Epithelial cell of esophagus (primary cell): ENCODE results near the gene NMT1.

Source experiments
- DNase-seq: peaks from one replicate; pipeline ENCODE4 v3.0.0; 2010; ENCODE audit warnings: low read depth
- H3K4me3 ChIP-seq: 2 replicates; pipeline ENCODE4 v1.5.1; 2011; ENCODE audit warnings: mild to moderate bottlenecking, low read length, control low read depth
- CTCF ChIP-seq: IDR thresholded peaks from 2 replicates; pipeline ENCODE4 v1.5.1; 2011; ENCODE audit warnings: low read depth, mild to moderate bottlenecking, low read length, control low read depth, inconsistent platforms; ENCODE audit not compliant: insufficient read depth; ENCODE audit errors: missing control alignments

NMT1 gene

GRCh38 chr17:45091778-45092425 is 30.8 kb downstream of the NMT1 start:
- DNase-seq: peak; percentile 39
- no peak overlapping the region for H3K4me3 ChIP-seq
- TF ChIP-seq CTCF: no peak

GRCh38 chr17:45092911-45093430 is 31.9 kb downstream of the NMT1 start:
- H3K4me3 ChIP-seq: no peak overlapping the region
- peak; percentile 97 for DNase-seq
- no peak for TF ChIP-seq CTCF

GRCh38 chr17:45093444-45094110 is 32.5 kb downstream of the NMT1 start:
- no peak overlapping the region for H3K4me3 ChIP-seq
- TF ChIP-seq CTCF: no peak
- no peak for DNase-seq

- peak; percentile 56 for DNase-seq
- no peak overlapping the region for H3K4me3 ChIP-seq
- TF ChIP-seq CTCF: peak; percentile 65
Observed at GRCh38 chr17:45096141-45096540, 35.0 kb downstream of the NMT1 start.

- no peak for DNase-seq
- TF ChIP-seq CTCF: no peak
- no peak overlapping the region for H3K4me3 ChIP-seq
Observed at GRCh38 chr17:45096926-45097325, 35.8 kb downstream of the NMT1 start.

GRCh38 chr17:45098081-45098868 is 37.2 kb downstream of the NMT1 start:
- TF ChIP-seq CTCF: no peak
- no peak overlapping the region for H3K4me3 ChIP-seq
- peak; percentile 25 for DNase-seq
